GM13977 (cell line): ENCODE measurements around the gene CCDC83.
A peak's percentile ranks its signal among the peaks of the same experiment; 100 is the strongest.

Experiments
- DNase-seq: peaks from one replicate; pipeline ENCODE4 v3.0.0; 2012; ENCODE audit warnings: low spot score
- in situ Hi-C: fragments of 300-500 bp; cut with MboI; formaldehyde crosslinking; loops from one replicate; pipeline ENCODE4 v1.12.0; 2022; ENCODE audit warnings: low sequenced_read_pairs, low pct_unique_long_range_greater_than_20kb, mixed read lengths, inconsistent platforms; ENCODE audit not compliant: unreplicated experiment
- TF ChIP-seq, protein P1 (sequence below): IDR thresholded peaks from 2 replicates; pipeline ENCODE4 v1.5.1; 2012; ENCODE audit warnings: mild to moderate bottlenecking, control low read depth; ENCODE audit not compliant: insufficient read depth; ENCODE audit errors: extremely low read depth, missing control alignments

Gene CCDC83

DNA sequence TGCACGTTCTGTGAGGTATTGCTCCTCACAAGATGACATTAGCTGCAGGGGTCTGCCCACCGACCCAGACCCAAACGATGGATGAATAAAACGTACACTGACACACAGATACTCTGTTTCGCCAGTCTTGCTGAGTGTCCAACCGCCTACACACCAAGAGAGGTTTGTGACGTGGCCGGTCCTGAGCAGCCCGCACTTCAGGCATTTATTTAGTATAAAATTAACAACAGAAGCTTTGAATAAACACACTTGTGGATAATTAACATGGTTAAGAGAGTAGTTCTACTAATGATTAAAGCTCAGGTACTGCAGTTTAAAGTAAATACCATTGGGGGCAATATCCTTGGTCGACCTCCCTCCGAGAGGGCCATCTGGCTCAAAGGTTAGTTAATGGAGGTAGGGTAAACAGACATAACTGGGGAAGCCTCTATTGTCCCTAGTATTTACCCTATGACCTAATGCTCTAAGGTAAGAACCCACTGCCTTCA, 75.7 kb downstream of the CCDC83 start:
- in situ Hi-C loops: no loop called here
- TF ChIP-seq, protein P1, sequence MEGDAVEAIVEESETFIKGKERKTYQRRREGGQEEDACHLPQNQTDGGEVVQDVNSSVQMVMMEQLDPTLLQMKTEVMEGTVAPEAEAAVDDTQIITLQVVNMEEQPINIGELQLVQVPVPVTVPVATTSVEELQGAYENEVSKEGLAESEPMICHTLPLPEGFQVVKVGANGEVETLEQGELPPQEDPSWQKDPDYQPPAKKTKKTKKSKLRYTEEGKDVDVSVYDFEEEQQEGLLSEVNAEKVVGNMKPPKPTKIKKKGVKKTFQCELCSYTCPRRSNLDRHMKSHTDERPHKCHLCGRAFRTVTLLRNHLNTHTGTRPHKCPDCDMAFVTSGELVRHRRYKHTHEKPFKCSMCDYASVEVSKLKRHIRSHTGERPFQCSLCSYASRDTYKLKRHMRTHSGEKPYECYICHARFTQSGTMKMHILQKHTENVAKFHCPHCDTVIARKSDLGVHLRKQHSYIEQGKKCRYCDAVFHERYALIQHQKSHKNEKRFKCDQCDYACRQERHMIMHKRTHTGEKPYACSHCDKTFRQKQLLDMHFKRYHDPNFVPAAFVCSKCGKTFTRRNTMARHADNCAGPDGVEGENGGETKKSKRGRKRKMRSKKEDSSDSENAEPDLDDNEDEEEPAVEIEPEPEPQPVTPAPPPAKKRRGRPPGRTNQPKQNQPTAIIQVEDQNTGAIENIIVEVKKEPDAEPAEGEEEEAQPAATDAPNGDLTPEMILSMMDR: no peak
- no peak for DNase-seq

DNA sequence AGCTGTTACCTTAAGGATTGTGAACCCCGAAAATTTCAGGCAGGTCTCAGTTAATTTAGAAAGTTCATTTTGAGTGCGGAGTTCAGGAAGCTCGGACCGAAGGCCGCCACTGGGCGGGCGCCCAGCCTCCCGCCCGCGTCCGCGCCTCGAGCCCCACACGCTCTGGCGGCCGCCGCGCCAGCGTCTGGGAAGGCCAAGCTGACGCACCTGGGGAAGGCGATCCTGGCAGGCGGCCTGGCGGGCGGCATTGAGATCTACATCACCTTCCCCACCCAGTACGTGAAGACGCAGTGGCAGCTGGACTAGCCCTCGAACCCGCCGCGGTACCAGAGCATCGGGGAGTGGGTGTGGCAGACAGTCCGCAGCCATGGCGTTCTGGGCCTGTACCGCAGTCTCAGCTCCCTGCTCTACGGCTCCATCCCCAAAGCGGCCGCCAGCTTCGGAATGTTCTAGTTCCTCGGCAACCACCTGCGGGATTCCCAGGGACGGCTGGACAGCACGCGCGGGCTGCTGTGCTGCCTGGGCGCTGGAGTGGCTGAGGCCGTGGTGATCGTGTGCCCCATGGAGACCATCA, 79.5 kb downstream of the CCDC83 start:
- DNase-seq: no peak
- in situ Hi-C loops: no loop called here
- TF ChIP-seq, protein P1: no peak

DNA sequence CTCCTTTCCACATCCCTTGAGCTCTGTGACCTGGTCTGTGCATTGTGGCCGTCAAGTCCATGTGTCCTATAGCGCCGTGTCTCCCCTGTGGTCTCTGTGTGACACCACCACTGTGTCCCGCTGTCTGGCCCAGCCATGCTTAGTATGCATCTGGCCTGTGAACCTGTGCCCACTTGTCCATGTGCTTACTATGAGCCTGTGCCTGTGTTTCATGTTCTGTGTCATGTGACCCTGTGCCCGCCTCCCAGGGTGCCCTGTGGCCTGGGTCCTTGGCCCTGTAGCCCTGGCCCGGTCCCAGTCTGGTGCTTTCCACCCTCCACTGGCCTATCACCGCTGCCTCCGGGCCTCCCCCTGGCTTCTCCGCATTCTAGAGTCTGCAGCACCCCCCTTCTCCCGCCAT, 80.6 kb downstream of the CCDC83 start:
- TF ChIP-seq, protein P1: no peak
- DNase-seq: no peak
- in situ Hi-C loops: no loop called here

DNA sequence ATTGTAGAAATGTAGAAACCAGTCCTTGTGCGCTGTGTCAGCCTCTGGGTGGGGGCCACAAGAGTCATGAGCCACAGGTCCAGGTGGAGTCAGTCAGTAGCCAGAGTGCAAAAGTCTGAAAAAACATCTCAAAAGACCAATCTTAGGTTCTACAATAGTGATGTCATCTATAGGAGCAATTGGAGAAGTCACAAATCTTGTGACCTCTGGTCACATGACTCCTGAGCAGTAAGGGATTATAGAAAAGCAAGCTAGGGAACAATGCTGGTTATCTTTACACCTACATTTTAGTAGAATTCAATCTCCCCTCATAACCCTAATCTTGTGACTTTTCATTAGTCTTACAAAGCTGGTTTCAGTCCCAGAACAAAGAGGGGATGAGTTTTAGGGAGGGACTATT, 82.7 kb downstream of the CCDC83 start:
- in situ Hi-C loops: no loop called here
- TF ChIP-seq, protein P1: no peak
- DNase-seq: no peak

DNA sequence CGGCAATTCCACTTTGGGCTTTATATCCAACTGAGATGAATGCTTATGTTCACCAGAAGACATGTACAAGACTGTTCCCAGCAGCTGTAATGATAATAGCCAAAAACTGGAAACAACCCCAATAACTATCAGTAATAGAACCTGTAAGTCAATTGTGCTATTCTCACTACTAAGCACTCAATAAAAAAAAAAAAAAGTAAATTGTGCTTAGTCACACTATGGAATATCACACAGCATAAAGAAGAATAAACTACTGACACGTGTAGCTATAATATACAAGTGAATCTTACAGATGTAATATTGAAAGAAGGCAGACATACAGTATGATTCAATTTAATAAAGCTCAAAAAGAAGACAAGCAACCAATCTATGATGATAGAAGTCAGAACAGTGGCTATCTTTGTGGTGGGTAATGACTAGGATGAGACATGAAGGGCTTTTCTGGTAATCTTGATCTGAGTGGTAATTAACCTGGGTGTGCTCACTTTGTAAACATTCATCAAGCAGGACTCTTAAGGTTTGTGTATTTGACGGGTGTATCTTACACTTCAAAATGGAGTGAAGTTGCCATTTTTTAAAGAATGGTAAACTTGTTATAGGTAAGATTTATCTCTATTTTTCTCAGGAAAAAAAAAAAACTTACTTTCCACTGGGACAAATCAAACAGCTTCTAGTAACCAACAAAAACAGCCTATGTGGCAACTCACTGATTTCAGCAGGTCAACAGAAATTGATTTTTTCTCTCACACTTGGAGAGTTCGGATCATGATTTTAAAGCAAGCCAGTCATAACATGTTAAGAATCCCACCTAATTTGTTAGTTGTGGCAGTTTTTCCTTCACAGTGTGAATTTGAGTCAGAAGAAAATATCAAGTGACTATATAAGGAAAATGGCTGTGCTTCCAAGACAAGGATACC, 84.2 kb downstream of the CCDC83 start:
- in situ Hi-C loops: loop anchor here (10.0 kb wide), 1 partner anchor 355 kb away; no protein-coding TSS in a partner anchor
- no peak for DNase-seq
- TF ChIP-seq, protein P1: no peak

DNA sequence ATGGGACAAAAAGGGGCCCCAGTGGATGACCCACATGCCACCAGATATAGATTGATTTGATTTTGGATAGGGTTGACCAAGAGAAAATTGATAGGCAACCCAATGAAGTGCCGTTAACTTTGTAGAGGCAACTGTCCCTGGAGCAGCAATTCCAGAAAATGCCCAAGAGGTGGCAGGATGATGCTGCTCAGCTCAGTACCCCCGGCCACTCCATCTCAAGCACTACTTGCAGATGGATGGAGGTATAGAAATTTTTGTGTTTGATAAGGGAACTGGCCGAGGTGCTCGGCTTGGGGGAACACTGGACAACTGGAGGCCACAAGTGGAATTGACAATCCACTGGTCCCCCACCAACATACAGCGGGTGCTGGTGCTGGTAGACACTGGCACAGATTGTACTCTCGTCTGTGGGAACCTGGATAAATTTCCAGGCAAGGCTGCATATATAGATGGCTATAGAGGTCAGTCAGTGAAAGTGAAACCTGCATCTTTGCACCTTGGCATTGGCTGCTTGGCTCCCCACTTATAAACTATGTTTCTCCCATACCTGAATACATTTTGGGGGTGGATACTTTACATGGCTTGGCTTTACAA, 86.3 kb downstream of the CCDC83 start:
- DNase-seq: peak; percentile 59
- TF ChIP-seq, protein P1: peak; percentile 59
- in situ Hi-C loops: loop anchor here (10.0 kb wide), 1 partner anchor 353 kb away; no protein-coding TSS in a partner anchor
